ENCODE data around the gene MT2A. TPM values are rescaled to one million over a fixed set of nuclear protein-coding genes. Genes with fewer than 3 reads are reported as not detected.

MT2A gene
- total and polyA plus RNA-seq, 2 of the 13 experiments (the other 11 are each of a cell fraction or from before 2014, with no cell fraction given), result 135 to 371 TPM

GRCh38 chr16:56605475-56605874, 2.9 kb upstream of the MT2A start:
- H4K20me1 ChIP-seq (ENCODE audit: insufficient read depth, low read length), result no peaks in the 10 kb centered on the region
- peak; percentile 98 for TF ChIP-seq ZNF329 (CRISPR knock-in tag; IDR thresholded peaks at IDR 0.05; ENCODE audit: low read depth)
- TF ChIP-seq, protein P1, sequence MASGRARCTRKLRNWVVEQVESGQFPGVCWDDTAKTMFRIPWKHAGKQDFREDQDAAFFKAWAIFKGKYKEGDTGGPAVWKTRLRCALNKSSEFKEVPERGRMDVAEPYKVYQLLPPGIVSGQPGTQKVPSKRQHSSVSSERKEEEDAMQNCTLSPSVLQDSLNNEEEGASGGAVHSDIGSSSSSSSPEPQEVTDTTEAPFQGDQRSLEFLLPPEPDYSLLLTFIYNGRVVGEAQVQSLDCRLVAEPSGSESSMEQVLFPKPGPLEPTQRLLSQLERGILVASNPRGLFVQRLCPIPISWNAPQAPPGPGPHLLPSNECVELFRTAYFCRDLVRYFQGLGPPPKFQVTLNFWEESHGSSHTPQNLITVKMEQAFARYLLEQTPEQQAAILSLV (CRISPR knock-in tag; IDR thresholded peaks at IDR 0.05; ENCODE audit: borderline replicate concordance), result peak; percentile 32; the same call in 1 of the 2 replicates
- no peak for TF ChIP-seq XBP1 (CRISPR knock-in tag; IDR thresholded peaks at IDR 0.05)
- TF ChIP-seq ZNF607 (CRISPR knock-in tag; IDR thresholded peaks at IDR 0.05; ENCODE audit: borderline replicate concordance), result 0 out of 2 replicates have a peak, but pooled peaks have one; percentile 34
- TF ChIP-seq NKX3-1 (CRISPR knock-in tag; IDR thresholded peaks at IDR 0.05), result no peak
- TF ChIP-seq SP2 (CRISPR knock-in tag; IDR thresholded peaks at IDR 0.05), result 0 out of 2 replicates have a peak, but pooled peaks have one; percentile 28
- TF ChIP-seq ZNF841 (CRISPR knock-in tag; IDR thresholded peaks at IDR 0.05; ENCODE audit: borderline replicate concordance), result no peak
- no peaks in the 10 kb centered on the region for H3K36me3 ChIP-seq (replicated peaks in 1 of 2; ENCODE audit: control insufficient read depth in 1 of 2, insufficient read depth in 2 of 2, low read length in 2 of 2)
- DNase-seq (ENCODE audit: low spot score) (no peak), FAIRE-seq (no peak), ATAC-seq (no peak)
- CTCF ChIA-PET (ENCODE audit: low intra/inter-chr PET ratio, low total read pairs), result no interaction called here
- no peaks in the 10 kb centered on the region for H3K9me3 ChIP-seq (ENCODE audit: low read length)
- 48% methylated on average over 1 of the region's 1 CpG for WGBS (ENCODE audit: low lambda C conversion rate)
- no TSS peak for BruUV-seq (replicated peaks)
- in situ Hi-C loops (cut with HindIII; ENCODE audit: extremely low pct_ligation_motif_present, low pct_unique_long_range_greater_than_20kb), result no loop called here
- POLR2A ChIA-PET, result interaction anchor here (2.3 to 3.4 kb wide), 2 partner anchors 21 to 154 kb away, joined by 11 to 39 read pairs; partner anchors contain the start of genes MT1E, NUDT21 and OGFOD1
- no peak overlapping the region for H3K4me3 ChIP-seq (replicated peaks in 1 of 3; ENCODE audit: insufficient read depth in 1 of 3, low read depth in 2 of 3, low read length in 3 of 3)
- no peaks in the 10 kb centered on the region for H3K79me2 ChIP-seq (ENCODE audit: insufficient read depth, low read length)
- H3K4me2 ChIP-seq (ENCODE audit: low read depth, low read length), result peak overlapping the region; percentile 91; the same call in 1 of the 2 replicates
- H2AFZ ChIP-seq (ENCODE audit: low read length), result no peak overlapping the region
- H3K4me1 ChIP-seq (ENCODE audit: insufficient read depth, low read length), result peaks cover 55% of the 10 kb centered on the region
- no peak overlapping the region for H3K27ac ChIP-seq (ENCODE audit: extremely low read length, insufficient read depth, low read length)
- H3K27me3 ChIP-seq (ENCODE audit: control insufficient read depth in 1 of 2, insufficient read depth in 2 of 2, low read length in 2 of 2), result peaks cover 0 to 7% of the 10 kb centered on the region in 2 experiments; a peak in 2 of 5 replicates
- intact Hi-C loops (cut with micrococcal nuclease; ENCODE audit: unreplicated experiment), result loop anchor here (10.0 kb wide), 2 partner anchors 49 to 259 kb away; partner anchors contain the start of genes MT1B, MT1F and SLC12A3
- H3K9ac ChIP-seq (ENCODE audit: insufficient read depth, low read depth, low read length), result no peak overlapping the region
